ENCODE measurements around the gene TMEM62.

- no peak for TF ChIP-seq CTCF (conservative IDR thresholded peaks at IDR 0.05)
- no peak for TF ChIP-seq ZFX (IDR thresholded peaks at IDR 0.05)
Measured at GRCh38 chr15:43127752-43128151, 5.6 kb upstream of the TMEM62 start.
